ENCODE measurements around the gene CACNB2. TPM values are rescaled to one million over a fixed set of nuclear protein-coding genes. Genes with fewer than 3 reads are reported as not detected.

The CACNB2 gene
- total RNA-seq, 4 donors from 2014 or later, result 73.5 to 108 (median 87.2) TPM

DNA sequence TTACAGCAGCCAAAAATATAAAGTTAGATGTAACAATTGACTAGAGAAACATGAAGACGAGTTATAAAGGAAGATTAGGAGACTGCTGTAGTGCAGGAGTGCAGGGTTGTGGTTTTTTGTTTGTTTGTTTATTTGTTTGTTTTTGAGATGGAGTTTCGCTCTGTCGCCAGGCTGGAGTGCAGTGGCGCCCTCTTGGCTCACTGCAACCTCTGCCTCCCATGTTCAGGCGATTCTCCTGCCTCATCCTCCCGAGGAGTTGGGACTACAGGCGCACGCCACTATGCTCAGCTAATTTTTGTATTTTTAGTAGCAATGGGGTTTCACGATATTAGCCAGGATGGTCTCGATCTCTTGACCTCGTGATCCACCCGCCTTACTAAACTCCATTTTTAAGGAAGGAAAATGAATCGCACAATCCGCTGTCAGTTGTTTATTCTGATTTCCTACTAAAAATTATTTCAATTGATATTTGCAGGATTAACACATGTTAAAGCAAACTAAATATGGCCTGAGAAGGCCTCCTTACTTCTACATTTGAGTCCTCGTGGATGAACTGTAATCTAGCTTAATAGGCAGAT is 277.8 kb downstream of the CACNB2 start:
- WGBS, result 86% methylated on average over 15 of the region's 15 CpGs
- no peaks in the 10 kb centered on the region for H3K9me3 ChIP-seq
- DNase-seq (ENCODE audit: extremely low spot score), result peak; percentile 37
- no peaks in the 10 kb centered on the region for H3K36me3 ChIP-seq
- intact Hi-C loops (cut with DNase I), result no loop called here
- peaks cover 6 to 48% (median 29%) of the 10 kb centered on the region in 4 donors for H3K4me1 ChIP-seq
- H3K27me3 ChIP-seq, result no peaks in the 10 kb centered on the region
- H3K27ac ChIP-seq (replicated peaks in 1 of 4), result no peak overlapping the region
- H3K4me3 ChIP-seq, result no peak overlapping the region
- no peak for TF ChIP-seq EP300 (IDR thresholded peaks at IDR 0.05)
- TF ChIP-seq, protein P1, sequence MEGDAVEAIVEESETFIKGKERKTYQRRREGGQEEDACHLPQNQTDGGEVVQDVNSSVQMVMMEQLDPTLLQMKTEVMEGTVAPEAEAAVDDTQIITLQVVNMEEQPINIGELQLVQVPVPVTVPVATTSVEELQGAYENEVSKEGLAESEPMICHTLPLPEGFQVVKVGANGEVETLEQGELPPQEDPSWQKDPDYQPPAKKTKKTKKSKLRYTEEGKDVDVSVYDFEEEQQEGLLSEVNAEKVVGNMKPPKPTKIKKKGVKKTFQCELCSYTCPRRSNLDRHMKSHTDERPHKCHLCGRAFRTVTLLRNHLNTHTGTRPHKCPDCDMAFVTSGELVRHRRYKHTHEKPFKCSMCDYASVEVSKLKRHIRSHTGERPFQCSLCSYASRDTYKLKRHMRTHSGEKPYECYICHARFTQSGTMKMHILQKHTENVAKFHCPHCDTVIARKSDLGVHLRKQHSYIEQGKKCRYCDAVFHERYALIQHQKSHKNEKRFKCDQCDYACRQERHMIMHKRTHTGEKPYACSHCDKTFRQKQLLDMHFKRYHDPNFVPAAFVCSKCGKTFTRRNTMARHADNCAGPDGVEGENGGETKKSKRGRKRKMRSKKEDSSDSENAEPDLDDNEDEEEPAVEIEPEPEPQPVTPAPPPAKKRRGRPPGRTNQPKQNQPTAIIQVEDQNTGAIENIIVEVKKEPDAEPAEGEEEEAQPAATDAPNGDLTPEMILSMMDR (IDR thresholded peaks at IDR 0.05), result no peak
- no peak for TF ChIP-seq POLR2AphosphoS5 (IDR thresholded peaks at IDR 0.05)
- no peak for TF ChIP-seq POLR2A (IDR thresholded peaks at IDR 0.05; ENCODE audit: low read depth)

DNA sequence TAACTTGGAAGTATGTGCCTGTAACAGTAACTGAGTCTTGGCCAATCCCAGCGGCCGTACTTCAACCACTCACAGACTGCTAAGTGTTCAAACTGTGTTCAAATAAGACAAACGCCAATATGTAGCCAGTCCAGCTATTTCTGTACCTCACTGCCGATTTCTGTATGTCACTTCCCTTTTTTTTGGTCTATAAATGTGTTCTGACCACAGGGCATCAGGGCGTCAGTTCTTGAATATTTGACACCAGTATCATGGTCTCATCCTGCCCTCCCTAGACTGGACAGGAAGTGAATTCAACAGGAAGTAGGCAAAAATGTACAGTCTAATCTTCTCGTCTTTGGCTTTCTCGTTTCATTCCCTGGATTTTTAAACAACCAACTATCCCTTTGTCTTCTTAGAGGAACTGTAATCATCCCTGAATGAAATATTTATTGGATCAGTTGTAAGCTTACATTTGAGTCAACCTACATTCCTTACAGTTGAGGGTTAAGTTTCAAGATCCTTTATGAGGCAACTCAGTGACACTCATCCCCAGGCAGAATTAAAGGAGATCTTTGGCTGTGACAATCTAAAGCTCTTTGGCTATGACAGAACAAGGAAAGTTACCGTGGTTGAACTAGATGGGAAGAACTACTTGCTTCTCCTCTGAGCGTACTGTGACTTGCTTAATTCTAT is 278.5 kb downstream of the CACNB2 start:
- TF ChIP-seq, protein P1 (IDR thresholded peaks at IDR 0.05), result no peak
- TF ChIP-seq EP300 (IDR thresholded peaks at IDR 0.05), result no peak
- TF ChIP-seq POLR2AphosphoS5 (IDR thresholded peaks at IDR 0.05), result no peak
- no peak for TF ChIP-seq POLR2A (IDR thresholded peaks at IDR 0.05; ENCODE audit: low read depth)
- 59% methylated on average over 9 of the region's 9 CpGs for WGBS
- H3K4me1 ChIP-seq, result peaks cover 3 to 41% (median 25%) of the 10 kb centered on the region in 4 donors
- no peaks in the 10 kb centered on the region for H3K9me3 ChIP-seq
- no peak overlapping the region for H3K4me3 ChIP-seq
- peak; percentile 75 for DNase-seq (ENCODE audit: extremely low spot score)
- no peaks in the 10 kb centered on the region for H3K36me3 ChIP-seq
- intact Hi-C loops (cut with DNase I), result no loop called here
- H3K27ac ChIP-seq (replicated peaks in 1 of 4), result peak overlapping the region in 2 of 4 donors; percentile 0 to 9
- no peaks in the 10 kb centered on the region for H3K27me3 ChIP-seq

DNA sequence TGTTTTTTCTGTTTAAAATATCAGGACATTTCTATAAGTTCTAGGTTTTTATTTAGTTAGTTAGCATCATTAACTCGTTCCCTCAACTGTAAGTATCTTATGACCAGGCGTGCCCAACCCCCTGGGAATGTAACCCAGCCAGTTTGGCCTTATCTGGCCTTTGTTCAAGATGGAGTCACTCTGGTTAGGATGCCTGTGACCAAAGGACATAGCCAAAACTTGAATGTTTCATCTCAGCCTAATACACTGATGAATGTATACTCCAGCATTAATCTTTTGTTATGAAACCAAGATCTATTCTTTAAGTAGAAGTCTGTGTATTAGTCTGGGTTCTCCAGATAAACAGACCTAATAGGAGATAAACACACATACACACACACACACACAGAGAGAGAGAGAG is 279.7 kb downstream of the CACNB2 start:
- no peak overlapping the region for H3K27ac ChIP-seq (replicated peaks in 1 of 4)
- DNase-seq (ENCODE audit: extremely low spot score), result no peak
- no peaks in the 10 kb centered on the region for H3K27me3 ChIP-seq
- intact Hi-C loops (cut with DNase I), result no loop called here
- H3K36me3 ChIP-seq, result no peaks in the 10 kb centered on the region
- no peaks in the 10 kb centered on the region for H3K9me3 ChIP-seq
- no peak overlapping the region for H3K4me3 ChIP-seq
- 92% methylated on average over 2 of the region's 2 CpGs for WGBS
- TF ChIP-seq, protein P1 (IDR thresholded peaks at IDR 0.05), result no peak
- TF ChIP-seq POLR2A (IDR thresholded peaks at IDR 0.05; ENCODE audit: low read depth) (no peak), POLR2AphosphoS5 (IDR thresholded peaks at IDR 0.05) (no peak), EP300 (IDR thresholded peaks at IDR 0.05) (no peak)
- H3K4me1 ChIP-seq, result peaks cover 0 to 29% (median 15%) of the 10 kb centered on the region in 4 donors

DNA sequence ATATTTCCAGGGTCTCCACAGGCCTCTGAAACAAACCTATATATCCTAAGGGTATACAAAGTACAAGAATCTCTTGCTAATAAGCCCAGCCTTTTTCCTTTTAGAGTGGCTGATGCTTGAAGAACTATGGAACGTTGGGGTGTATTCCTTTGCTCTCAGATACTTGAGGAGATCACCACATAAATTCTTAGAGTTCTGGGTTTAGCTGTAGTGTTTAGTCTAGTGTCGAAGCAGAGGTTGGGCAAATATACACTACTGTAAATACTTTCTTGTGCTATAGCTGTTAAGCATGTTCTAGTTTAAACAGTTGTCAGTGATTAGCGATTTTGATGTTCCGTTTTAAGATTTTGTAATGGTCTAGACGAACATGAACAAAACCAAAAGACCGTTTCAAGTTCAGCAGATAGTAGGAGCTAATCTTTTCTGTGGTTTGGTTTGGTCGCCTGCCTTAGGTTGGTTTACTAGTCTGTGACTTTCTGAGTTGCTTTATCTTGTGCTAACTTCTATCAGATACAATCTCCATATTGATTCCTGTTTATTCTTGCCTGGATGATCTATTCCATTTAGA is 281.6 kb downstream of the CACNB2 start:
- no peak overlapping the region for H3K4me3 ChIP-seq
- no peaks in the 10 kb centered on the region for H3K27me3 ChIP-seq
- peaks cover 0 to 27% (median 18%) of the 10 kb centered on the region in 4 donors for H3K4me1 ChIP-seq
- H3K9me3 ChIP-seq, result no peaks in the 10 kb centered on the region
- DNase-seq (ENCODE audit: extremely low spot score), result no peak
- no peaks in the 10 kb centered on the region for H3K36me3 ChIP-seq
- H3K27ac ChIP-seq (replicated peaks in 1 of 4), result no peak overlapping the region
- intact Hi-C loops (cut with DNase I), result no loop called here
- WGBS, result 45% methylated on average over 7 of the region's 7 CpGs
- TF ChIP-seq POLR2A (IDR thresholded peaks at IDR 0.05; ENCODE audit: low read depth) (no peak), POLR2AphosphoS5 (IDR thresholded peaks at IDR 0.05) (no peak), EP300 (IDR thresholded peaks at IDR 0.05) (no peak)
- TF ChIP-seq, protein P1 (IDR thresholded peaks at IDR 0.05), result no peak

Measured in esophagus muscularis mucosa (tissue), 4 donors.